ENCODE measurements around the gene HPCAL4. TPM values are rescaled to one million over a fixed set of nuclear protein-coding genes. Genes with fewer than 3 reads are reported as not detected.

Gene HPCAL4
- total RNA-seq, 4 donors from 2014 or later, result not detected

- no peak for DNase-seq (ENCODE audit: low spot score in 2 of 2)
- TF ChIP-seq POLR2A (IDR thresholded peaks at IDR 0.05) (no peak), CTCF (IDR thresholded peaks at IDR 0.05) (no peak)
- intact Hi-C loops (cut with DNase I; ENCODE audit: low total_unique reads), result no loop called here
- WGBS, 2 donors, result 46 to 51% methylated on average over 3 of the region's 3 CpGs
- no peak overlapping the region for H3K4me3 ChIP-seq (ENCODE audit: low read depth, poor library complexity, severe bottlenecking)
These were observed 41.5 kb upstream of the HPCAL4 start for GRCh38 chr1:39732730-39733129.

DNA sequence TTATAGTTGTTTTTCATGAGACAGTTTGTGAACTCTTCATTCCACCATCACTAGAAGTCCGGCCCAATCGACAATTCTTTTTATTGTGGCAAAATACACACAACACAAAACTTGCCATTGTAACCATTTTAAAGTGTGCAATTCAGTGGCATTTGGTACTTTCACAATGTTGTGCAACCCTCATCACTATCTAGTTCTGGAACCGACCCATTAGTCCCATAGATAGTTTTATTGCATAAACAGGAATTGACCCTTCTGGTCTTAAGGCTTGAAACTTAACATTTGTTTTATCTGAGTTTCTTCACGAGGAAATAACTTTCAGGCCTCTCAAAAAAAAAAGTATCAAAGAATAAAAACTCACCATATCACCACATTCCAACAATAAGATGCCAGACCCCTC, 38.6 kb upstream of the HPCAL4 start:
- intact Hi-C loops (cut with DNase I; ENCODE audit: low total_unique reads), result loop anchor here (10.0 kb wide), 1 partner anchor 1885 kb away; no protein-coding TSS in a partner anchor
- no peak for TF ChIP-seq POLR2A (IDR thresholded peaks at IDR 0.05)
- TF ChIP-seq CTCF (IDR thresholded peaks at IDR 0.05), result no peak
- H3K4me3 ChIP-seq (ENCODE audit: low read depth, poor library complexity, severe bottlenecking), result no peak overlapping the region
- WGBS, 2 donors, result 53 to 73% methylated on average over 3 to 4 of the region's 4 CpGs
- no peak for DNase-seq (ENCODE audit: low spot score in 2 of 2)

GRCh38 chr1:39729030-39729429, 37.8 kb upstream of the HPCAL4 start:
- DNase-seq (ENCODE audit: low spot score in 2 of 2), result no peak
- 56 to 62% methylated on average over 3 of the region's 3 CpGs for WGBS, 2 donors
- no peak overlapping the region for H3K4me3 ChIP-seq (ENCODE audit: low read depth, poor library complexity, severe bottlenecking)
- intact Hi-C loops (cut with DNase I; ENCODE audit: low total_unique reads), result loop anchor here (10.0 kb wide), 1 partner anchor 1884 kb away; no protein-coding TSS in a partner anchor
- TF ChIP-seq CTCF (IDR thresholded peaks at IDR 0.05), result no peak
- no peak for TF ChIP-seq POLR2A (IDR thresholded peaks at IDR 0.05)

GRCh38 chr1:39727932-39728317, 36.7 kb upstream of the HPCAL4 start:
- TF ChIP-seq POLR2A (IDR thresholded peaks at IDR 0.05) (no peak), CTCF (IDR thresholded peaks at IDR 0.05) (no peak)
- WGBS, 2 donors, result 63 to 75% methylated on average over 14 of the region's 14 CpGs
- intact Hi-C loops (cut with DNase I; ENCODE audit: low total_unique reads), result loop anchor here (10.0 kb wide), 1 partner anchor 1883 kb away; no protein-coding TSS in a partner anchor
- H3K4me3 ChIP-seq (ENCODE audit: low read depth, poor library complexity, severe bottlenecking), result no peak overlapping the region
- no peak for DNase-seq (ENCODE audit: low spot score in 2 of 2)

DNA sequence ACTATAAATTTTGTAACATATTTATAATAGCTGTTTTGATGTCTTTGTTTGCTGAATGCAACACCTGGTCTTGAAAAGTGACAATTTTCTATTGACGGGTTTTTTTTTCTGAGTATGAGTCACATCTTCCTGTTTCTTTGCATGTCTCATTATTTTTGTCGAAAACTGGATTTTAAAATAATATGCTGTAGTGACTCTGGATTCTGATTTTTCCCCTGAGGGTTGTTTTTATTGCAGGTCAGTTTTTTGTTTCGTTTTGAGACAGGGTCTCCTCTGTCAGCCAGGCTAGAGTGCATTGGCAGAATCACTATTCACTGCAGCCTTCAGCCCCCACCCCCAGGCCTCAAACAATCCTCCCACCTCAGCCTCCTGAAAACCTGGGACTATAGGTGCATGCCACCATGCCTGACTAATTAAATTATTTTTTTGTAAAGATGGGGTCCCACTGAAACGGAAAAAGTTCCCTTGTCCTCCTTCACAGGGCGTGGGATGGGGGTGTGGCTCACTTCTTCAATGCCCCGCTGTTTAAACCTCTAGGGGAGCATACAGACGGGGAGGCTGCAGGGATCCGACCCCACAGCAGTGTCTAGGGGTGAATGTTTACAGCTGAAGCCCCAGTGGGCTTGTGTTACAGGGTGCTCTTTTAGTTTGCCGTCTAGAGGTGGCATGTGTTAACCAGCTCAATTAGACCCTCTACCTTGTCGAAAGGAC, 36.1 kb upstream of the HPCAL4 start:
- intact Hi-C loops (cut with DNase I; ENCODE audit: low total_unique reads), result loop anchor here (10.0 kb wide), 1 partner anchor 1883 kb away; no protein-coding TSS in a partner anchor
- DNase-seq (ENCODE audit: low spot score in 2 of 2), result no peak
- TF ChIP-seq POLR2A (IDR thresholded peaks at IDR 0.05) (no peak), CTCF (IDR thresholded peaks at IDR 0.05) (no peak)
- no peak overlapping the region for H3K4me3 ChIP-seq (ENCODE audit: low read depth, poor library complexity, severe bottlenecking)
- 41 to 48% methylated on average over 10 of the region's 10 CpGs for WGBS, 2 donors
